Fibroblast of lung (primary cell): ENCODE results near the gene SPP1. TPM values are rescaled to one million over a fixed set of nuclear protein-coding genes. Genes with fewer than 3 reads are reported as not detected.

Experiments
- DNase-seq, 2 donors: peaks; one replicate each; pipeline versions ENCODE4 v3.0.0 to v3.0.0-alpha.2; 2010; ENCODE audit warnings: low read depth in 2 of 2
- H2AFZ ChIP-seq: 2 replicates; pipeline ENCODE4 v1.5.1; 2012; ENCODE audit warnings: low read length, control low read depth, inconsistent platforms
- H3K27ac ChIP-seq: 2 replicates; pipeline ENCODE4 v1.5.1; 2011; ENCODE audit warnings: low read length, control low read depth; ENCODE audit not compliant: insufficient read depth
- H3K27me3 ChIP-seq: 2 replicates; pipeline ENCODE4 v1.5.1; 2011; ENCODE audit warnings: mild to moderate bottlenecking, low read length; ENCODE audit not compliant: control insufficient read depth, insufficient read depth
- H3K36me3 ChIP-seq: 2 replicates; pipeline ENCODE4 v1.5.1; 2011; ENCODE audit warnings: low read length; ENCODE audit not compliant: control insufficient read depth, insufficient read depth
- H3K4me1 ChIP-seq: 2 replicates; pipeline ENCODE4 v1.5.1; 2011; ENCODE audit warnings: low read length; ENCODE audit not compliant: control insufficient read depth, insufficient read depth; ENCODE audit errors: extremely low read depth
- H3K4me2 ChIP-seq: 2 replicates; pipeline ENCODE4 v1.5.1; 2011; ENCODE audit warnings: low read length, control low read depth; ENCODE audit not compliant: insufficient read depth; ENCODE audit errors: extremely low read depth
- H3K4me3 ChIP-seq, 4 experiments: fragments of 200-600 bp in 1 of 4; sonication (generic) in 1 of 4; replicated peaks in 1 of 4; 2 replicates each; pipeline ENCODE4 v1.5.1; 2011 to 2016; ENCODE audit warnings: low read length in 4 of 4, low read depth in 3 of 4, mild to moderate bottlenecking in 3 of 4, control low read depth in 2 of 4, inconsistent platforms in 1 of 4, mixed read lengths in 1 of 4; ENCODE audit not compliant: insufficient read depth in 1 of 4; ENCODE audit errors: control extremely low read depth in 1 of 4
- H3K79me2 ChIP-seq: 2 replicates; pipeline ENCODE4 v1.5.1; 2012; ENCODE audit warnings: mild to moderate bottlenecking, low read length, inconsistent platforms; ENCODE audit not compliant: control insufficient read depth, insufficient read depth
- H3K9ac ChIP-seq: 2 replicates; pipeline ENCODE4 v1.5.1; 2011; ENCODE audit warnings: mild to moderate bottlenecking, low read length, control low read depth; ENCODE audit not compliant: insufficient read depth
- H3K9me3 ChIP-seq: 2 replicates; pipeline ENCODE4 v1.5.1; 2012; ENCODE audit warnings: low read depth, low read length; ENCODE audit not compliant: control insufficient read depth, insufficient read depth
- H4K20me1 ChIP-seq: 2 replicates; pipeline ENCODE4 v1.5.1; 2011; ENCODE audit warnings: low read length; ENCODE audit not compliant: control insufficient read depth, insufficient read depth; ENCODE audit errors: extremely low read depth
- EZH2 ChIP-seq: IDR thresholded peaks from 2 replicates; pipeline ENCODE4 v1.5.1; 2012; ENCODE audit warnings: low read length, control low read depth, mild to moderate bottlenecking; ENCODE audit errors: missing control alignments
- polyA plus RNA-seq, 2 donors: library from polyadenylated mRNA; depleted of rRNA in 1 of 2; stranded (reverse) in 1 of 2; unstranded in 1 of 2; fragments of >200 nt; gene quantifications; 2 replicates each; pipeline ENCODE4 v1.2.1, GENCODE V29; 2011 to 2012; ENCODE audit warnings: missing spikeins in 1 of 2
- total RNA-seq: library from RNA; depleted of rRNA; stranded (reverse); fragments of >200 nt; gene quantifications from 2 replicates; pipeline ENCODE4 v1.2.1, GENCODE V29; 2014
- TF ChIP-seq, protein P1 (sequence below), 2 donors: IDR thresholded peaks in 1 of 2; conservative IDR thresholded peaks in 1 of 2; 1 replicate in 1 of 2; 2 replicates in 1 of 2; pipeline ENCODE4 v1.5.1; 2011 to 2012; ENCODE audit warnings: low read length in 2 of 2, control low read depth in 1 of 2, inconsistent platforms in 1 of 2, low read depth in 1 of 2, mild to moderate bottlenecking in 1 of 2

The SPP1 gene
- total and polyA plus RNA-seq, 2 donors (not counting 1 experiment from before 2014, with no cell fraction given), result 0.17 to 0.59 TPM

DNA sequence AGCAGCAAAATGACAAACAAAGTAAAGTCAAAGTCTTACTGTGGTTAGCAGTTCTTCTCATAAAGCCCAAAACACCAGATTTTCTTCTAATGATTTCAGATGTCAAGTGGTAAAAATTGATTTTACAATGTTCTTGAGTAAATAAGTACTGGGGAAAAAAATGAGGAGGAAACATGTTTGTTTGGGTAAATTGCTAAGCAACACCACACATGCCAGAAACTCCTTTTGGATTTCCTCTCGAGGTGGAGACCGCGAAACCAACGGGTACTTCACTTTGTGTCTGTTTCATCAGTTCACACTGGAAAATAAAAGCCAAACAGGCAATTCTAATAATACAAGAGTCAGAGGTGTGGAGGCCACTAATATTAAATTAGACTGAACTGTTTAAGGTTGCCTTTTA is 27.3 kb downstream of the SPP1 start:
- Histone ChIP-seq H3K79me2 (peaks cover 1% of the 10 kb centered on the region), H3K4me3 (no peak overlapping the region), H3K27me3 (no peaks in the 10 kb centered on the region), H3K9ac (no peak overlapping the region), H3K27ac (no peak overlapping the region), H4K20me1 (no peaks in the 10 kb centered on the region), H3K4me1 (peaks cover 5% of the 10 kb centered on the region), H3K4me2 (no peak overlapping the region), H2AFZ (no peak overlapping the region), H3K36me3 (no peaks in the 10 kb centered on the region), H3K9me3 (no peaks in the 10 kb centered on the region)
- DNase-seq, result peak; percentile 2 to 30
- TF ChIP-seq, protein P1, sequence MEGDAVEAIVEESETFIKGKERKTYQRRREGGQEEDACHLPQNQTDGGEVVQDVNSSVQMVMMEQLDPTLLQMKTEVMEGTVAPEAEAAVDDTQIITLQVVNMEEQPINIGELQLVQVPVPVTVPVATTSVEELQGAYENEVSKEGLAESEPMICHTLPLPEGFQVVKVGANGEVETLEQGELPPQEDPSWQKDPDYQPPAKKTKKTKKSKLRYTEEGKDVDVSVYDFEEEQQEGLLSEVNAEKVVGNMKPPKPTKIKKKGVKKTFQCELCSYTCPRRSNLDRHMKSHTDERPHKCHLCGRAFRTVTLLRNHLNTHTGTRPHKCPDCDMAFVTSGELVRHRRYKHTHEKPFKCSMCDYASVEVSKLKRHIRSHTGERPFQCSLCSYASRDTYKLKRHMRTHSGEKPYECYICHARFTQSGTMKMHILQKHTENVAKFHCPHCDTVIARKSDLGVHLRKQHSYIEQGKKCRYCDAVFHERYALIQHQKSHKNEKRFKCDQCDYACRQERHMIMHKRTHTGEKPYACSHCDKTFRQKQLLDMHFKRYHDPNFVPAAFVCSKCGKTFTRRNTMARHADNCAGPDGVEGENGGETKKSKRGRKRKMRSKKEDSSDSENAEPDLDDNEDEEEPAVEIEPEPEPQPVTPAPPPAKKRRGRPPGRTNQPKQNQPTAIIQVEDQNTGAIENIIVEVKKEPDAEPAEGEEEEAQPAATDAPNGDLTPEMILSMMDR (conservative IDR thresholded peaks at IDR 0.05 in 1 of 2, IDR thresholded peaks at IDR 0.05 in 1 of 2; ENCODE audit: low read depth in 1 of 2, low read length in 2 of 2), result no peak
- TF ChIP-seq EZH2, result no peak

DNA sequence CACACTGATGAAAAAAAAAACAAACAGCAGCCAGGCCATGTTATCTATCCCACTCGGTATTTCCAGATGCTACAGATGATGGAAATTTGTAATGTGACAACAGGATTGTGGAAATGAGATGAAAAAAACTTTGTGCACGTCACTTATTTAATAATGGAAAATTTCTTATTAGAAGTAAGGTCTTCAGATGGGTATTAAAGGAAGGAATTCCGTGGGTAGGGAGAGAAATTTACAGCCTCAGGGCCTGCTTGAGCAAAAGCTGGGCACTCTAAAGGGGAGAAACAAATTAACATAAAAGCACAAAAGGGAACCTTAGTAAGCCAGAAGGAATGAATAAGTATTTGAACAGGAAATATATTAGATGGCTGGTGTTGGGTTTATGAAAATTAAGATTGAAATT is 27.7 kb downstream of the SPP1 start:
- Histone ChIP-seq H3K27ac (no peak overlapping the region), H4K20me1 (no peaks in the 10 kb centered on the region), H3K4me3 (no peak overlapping the region), H3K9ac (no peak overlapping the region), H2AFZ (no peak overlapping the region), H3K4me1 (peaks cover 5% of the 10 kb centered on the region), H3K9me3 (no peaks in the 10 kb centered on the region), H3K79me2 (peaks cover 6% of the 10 kb centered on the region), H3K27me3 (no peaks in the 10 kb centered on the region), H3K36me3 (no peaks in the 10 kb centered on the region), H3K4me2 (no peak overlapping the region)
- no peak for DNase-seq
- TF ChIP-seq, protein P1 (conservative IDR thresholded peaks at IDR 0.05 in 1 of 2, IDR thresholded peaks at IDR 0.05 in 1 of 2; ENCODE audit: low read depth in 1 of 2, low read length in 2 of 2), result no peak
- no peak for TF ChIP-seq EZH2

DNA sequence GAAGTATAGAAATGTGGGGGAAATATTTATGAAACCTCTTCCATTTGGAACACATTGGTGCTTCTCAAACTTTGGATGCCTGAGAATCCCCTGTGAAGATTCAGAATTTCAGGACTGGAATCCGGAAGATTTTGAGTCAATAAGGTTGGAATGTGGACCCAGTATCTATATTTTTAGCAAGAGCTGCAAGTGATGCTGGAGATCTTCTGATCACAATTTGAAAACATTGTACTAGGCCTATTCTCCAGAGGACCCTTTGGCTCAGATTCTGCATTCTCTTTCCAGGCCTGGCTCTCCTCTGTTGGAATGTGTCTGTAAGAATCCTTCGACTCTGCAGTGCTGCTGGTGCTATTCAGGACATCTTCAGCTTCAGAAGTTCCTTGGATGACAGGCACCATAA is 29.6 kb downstream of the SPP1 start:
- peak in 1 of 2 donors; percentile 38 for DNase-seq
- Histone ChIP-seq H2AFZ (no peak overlapping the region), H3K27me3 (no peaks in the 10 kb centered on the region), H3K4me3 (no peak overlapping the region), H3K9me3 (no peaks in the 10 kb centered on the region), H3K4me1 (peaks cover 5% of the 10 kb centered on the region), H3K4me2 (no peak overlapping the region), H3K36me3 (no peaks in the 10 kb centered on the region), H4K20me1 (peaks cover 2% of the 10 kb centered on the region), H3K27ac (no peak overlapping the region), H3K79me2 (peaks cover 24% of the 10 kb centered on the region), H3K9ac (no peak overlapping the region)
- TF ChIP-seq EZH2, result no peak
- TF ChIP-seq, protein P1 (conservative IDR thresholded peaks at IDR 0.05 in 1 of 2, IDR thresholded peaks at IDR 0.05 in 1 of 2; ENCODE audit: low read depth in 1 of 2, low read length in 2 of 2), result no peak
